ENCODE data around the gene ANTXR1. TPM values are rescaled to one million over a fixed set of nuclear protein-coding genes. Genes with fewer than 3 reads are reported as not detected.
A peak's percentile ranks its signal among the peaks of the same experiment; 100 is the strongest.

Gene ANTXR1
- total and polyA plus RNA-seq, 2 donors (not counting 3 experiments of a cell fraction or from before 2014, with no cell fraction given), result 4.2 to 17.3 TPM

GRCh38 chr2:69298862-69299261, 285.9 kb downstream of the ANTXR1 start:
- ChIA-PET POLR2A (no interaction called here), CTCF (interaction anchor here (0.7 to 1.9 kb wide), 9 partner anchors 8 to 272 kb away, joined by 3 to 10 read pairs (median 5); no protein-coding TSS in a partner anchor)
- H3K4me2 ChIP-seq (ENCODE audit: insufficient read depth, low read length), result peak overlapping the region; percentile 26
- intact Hi-C loops (cut with micrococcal nuclease), result loop anchor here (1.0 kb wide), 1 partner anchor 45 kb away; no protein-coding TSS in a partner anchor
- peaks cover 30% of the 10 kb centered on the region for H3K4me1 ChIP-seq (ENCODE audit: control insufficient read depth, extremely low read depth, insufficient read depth, low read length)
- H2AFZ ChIP-seq (ENCODE audit: low read depth, low read length), result no peak overlapping the region
- H3K27ac ChIP-seq (ENCODE audit: insufficient read depth, low read depth, low read length), result peak overlapping the region; percentile 61
- peak overlapping the region; percentile 18 for H3K9ac ChIP-seq (replicated peaks; ENCODE audit: extremely low read depth, insufficient read depth, low read length)
- dilution Hi-C loops (cut with MboI; ENCODE audit: extremely low pct_ligation_motif_present, low sequenced_read_pairs), result no loop called here
- no TSS peak for BruUV-seq (replicated peaks)
- no peaks in the 10 kb centered on the region for H3K9me3 ChIP-seq (replicated peaks; ENCODE audit: control insufficient read depth, insufficient read depth, low read length)
- no peaks in the 10 kb centered on the region for H3K9me1 ChIP-seq (replicated peaks; ENCODE audit: control insufficient read depth, extremely low read depth, insufficient read depth, low read length)
- no peaks in the 10 kb centered on the region for H3K27me3 ChIP-seq (ENCODE audit: control insufficient read depth in 2 of 2, insufficient read depth in 2 of 2, low read length in 2 of 2)
- no peaks in the 10 kb centered on the region for H4K20me1 ChIP-seq (replicated peaks; ENCODE audit: control insufficient read depth, extremely low read depth, insufficient read depth, low read length)
- FAIRE-seq (no peak), DNase-seq (ENCODE audit: low read depth, low spot score) (no peak)
- H3K79me2 ChIP-seq (ENCODE audit: control insufficient read depth, insufficient read depth, low read length), result no peaks in the 10 kb centered on the region
- no peaks in the 10 kb centered on the region for H3K36me3 ChIP-seq (ENCODE audit: control insufficient read depth in 2 of 2, extremely low read depth in 1 of 2, insufficient read depth in 2 of 2, low read length in 2 of 2)
- TF ChIP-seq JUN (IDR thresholded peaks at IDR 0.05; ENCODE audit: borderline replicate concordance, insufficient read depth, insufficient read length, low read depth), result no peak
- TF ChIP-seq POLR2AphosphoS5 (IDR thresholded peaks at IDR 0.05; ENCODE audit: insufficient read depth, low read depth, low read length), result no peak
- no peak for TF ChIP-seq MYC (IDR thresholded peaks at IDR 0.05; ENCODE audit: low read depth, low read length)
- TF ChIP-seq CTCF (IDR thresholded peaks at IDR 0.05; ENCODE audit: extremely low read depth in 1 of 2, insufficient read depth in 1 of 2, low read depth in 1 of 2, low read length in 2 of 2), result no peak
- no peak for TF ChIP-seq POLR2A (IDR thresholded peaks at IDR 0.05; ENCODE audit: low read depth, low read length)
- TF ChIP-seq FOS (IDR thresholded peaks at IDR 0.05; ENCODE audit: borderline replicate concordance, insufficient read depth, low read length), result no peak
- no peak for TF ChIP-seq GATA2 (IDR thresholded peaks at IDR 0.05; ENCODE audit: insufficient read depth, insufficient read length, low read depth, low read length)
- TF ChIP-seq EZH2 (IDR thresholded peaks at IDR 0.05; ENCODE audit: borderline replicate concordance, low read depth, low read length, severe bottlenecking), result no peak
- no peak for TF ChIP-seq MAX (IDR thresholded peaks at IDR 0.05; ENCODE audit: insufficient read depth, insufficient read length)
- H3K4me3 ChIP-seq (replicated peaks in 1 of 3; ENCODE audit: insufficient read depth in 1 of 3, low read depth in 1 of 3, low read length in 3 of 3), result no peak overlapping the region

Small RNA genes lying within 50 kb of the gene (microRNA-seq; reads per million reads assigned to microRNA genes)
- not detected for gene MIR3126 (ENCODE audit: borderline number of aligned reads, borderline replicate concordance)

Small RNA genes lying within 50 kb of the gene (small RNA-seq; reads per million reads assigned to genes)
- gene MIR3126 (ENCODE audit: insufficient read depth, insufficient read length, low read depth, low replicate concordance), result not detected
- not detected for gene RNA5SP96 (ENCODE audit: insufficient read depth, insufficient read length, low read depth, low replicate concordance)
- gene RNU6-1216P (ENCODE audit: insufficient read depth, insufficient read length, low read depth, low replicate concordance), result not detected

Other genes with a start within 250 kb of the ANTXR1 start
- not detected in 2 replicates for gene BMP10, start 141.8 kb upstream of the ANTXR1 start, total RNA-seq
- gene BMP10, start 141.8 kb upstream of the ANTXR1 start, polyA plus RNA-seq, result not detected in 2 replicates
- gene GKN2, start 60.3 kb upstream of the ANTXR1 start, total RNA-seq, result not detected in 2 replicates
- gene GKN2, start 60.3 kb upstream of the ANTXR1 start, polyA plus RNA-seq, result not detected in 2 replicates
- gene GKN1, start 38.5 kb upstream of the ANTXR1 start, total RNA-seq, result not detected in 2 replicates
- not detected in 2 replicates for gene GKN1, start 38.5 kb upstream of the ANTXR1 start, polyA plus RNA-seq